ENCODE data around the gene RAMP3. TPM values are rescaled to one million over a fixed set of nuclear protein-coding genes. Genes with fewer than 3 reads are reported as not detected.
A peak's percentile ranks its signal among the peaks of the same experiment; 100 is the strongest.

RAMP3 gene
- total and polyA plus RNA-seq, 4 donors, result 8.9 to 12.4 (median 10.3) TPM

DNA sequence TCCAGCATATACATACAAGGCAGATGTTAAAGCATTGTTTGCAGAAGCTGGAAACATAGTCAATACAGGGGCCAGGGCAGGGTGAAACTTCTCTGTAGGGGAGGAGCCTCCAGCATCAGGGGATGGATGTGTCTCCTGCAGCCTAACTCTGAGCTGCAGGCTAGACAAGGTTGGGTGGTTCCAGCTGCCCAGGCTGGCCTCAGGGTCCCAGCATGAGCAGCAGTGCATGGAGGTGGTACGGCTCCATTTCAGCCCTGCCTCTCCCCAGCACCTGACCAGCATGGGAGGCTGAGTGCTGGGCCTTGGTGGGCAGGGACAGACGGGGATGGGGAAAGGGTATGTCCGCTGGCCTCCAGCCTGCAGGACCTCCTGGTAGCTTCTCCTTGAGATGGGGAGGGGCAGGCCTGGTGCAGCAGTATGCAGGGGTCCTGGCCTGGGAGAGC lies 38.7 kb upstream of the RAMP3 start:
- Histone ChIP-seq H3K9me3 (ENCODE audit: control insufficient read depth, insufficient read depth, low read length) (no peaks in the 10 kb centered on the region), H3K36me3 (ENCODE audit: control insufficient read depth, insufficient read depth, low read length) (no peaks in the 10 kb centered on the region), H3K4me3 (ENCODE audit: low read depth, low read length) (no peak overlapping the region), H3K4me1 (ENCODE audit: control insufficient read depth, insufficient read depth, low read length) (no peaks in the 10 kb centered on the region), H3K27me3 (ENCODE audit: control insufficient read depth, insufficient read depth, low read length) (peaks cover 4% of the 10 kb centered on the region), H3K27ac (ENCODE audit: low read depth, low read length) (no peak overlapping the region)
- DNase-seq (ENCODE audit: low read depth in 4 of 6, low spot score in 6 of 6), result no peak
- 81% methylated on average over 3 of the region's 3 CpGs for WGBS (ENCODE audit: insufficient coverage)

DNA sequence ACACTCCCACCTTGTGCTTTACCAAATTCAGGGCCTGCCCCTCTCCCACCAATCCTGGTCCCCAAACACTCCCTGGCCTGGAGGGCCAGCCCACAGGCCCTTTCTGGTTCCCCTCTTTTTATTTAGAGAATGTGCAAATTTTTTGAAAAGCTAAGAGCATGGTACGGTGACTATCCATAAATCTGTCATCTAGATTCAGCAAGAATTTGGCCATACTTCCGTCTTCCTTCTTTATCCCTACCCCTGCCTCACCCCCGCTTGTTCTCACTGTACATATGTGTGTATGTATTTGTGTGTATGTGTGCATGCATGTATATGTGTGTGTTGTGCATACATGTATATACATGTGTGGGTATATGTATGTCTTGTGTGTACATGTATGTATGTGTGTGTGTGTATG lies 38.0 kb upstream of the RAMP3 start:
- Histone ChIP-seq H3K27ac (ENCODE audit: low read depth, low read length) (no peak overlapping the region), H3K27me3 (ENCODE audit: control insufficient read depth, insufficient read depth, low read length) (peaks cover 4% of the 10 kb centered on the region), H3K4me1 (ENCODE audit: control insufficient read depth, insufficient read depth, low read length) (no peaks in the 10 kb centered on the region), H3K9me3 (ENCODE audit: control insufficient read depth, insufficient read depth, low read length) (no peaks in the 10 kb centered on the region), H3K36me3 (ENCODE audit: control insufficient read depth, insufficient read depth, low read length) (no peaks in the 10 kb centered on the region), H3K4me3 (ENCODE audit: low read depth, low read length) (no peak overlapping the region)
- DNase-seq (ENCODE audit: low read depth in 4 of 6, low spot score in 6 of 6), result no peak
- no CpG with 5 or more reads among the region's 3 CpGs for WGBS (ENCODE audit: insufficient coverage)

DNA sequence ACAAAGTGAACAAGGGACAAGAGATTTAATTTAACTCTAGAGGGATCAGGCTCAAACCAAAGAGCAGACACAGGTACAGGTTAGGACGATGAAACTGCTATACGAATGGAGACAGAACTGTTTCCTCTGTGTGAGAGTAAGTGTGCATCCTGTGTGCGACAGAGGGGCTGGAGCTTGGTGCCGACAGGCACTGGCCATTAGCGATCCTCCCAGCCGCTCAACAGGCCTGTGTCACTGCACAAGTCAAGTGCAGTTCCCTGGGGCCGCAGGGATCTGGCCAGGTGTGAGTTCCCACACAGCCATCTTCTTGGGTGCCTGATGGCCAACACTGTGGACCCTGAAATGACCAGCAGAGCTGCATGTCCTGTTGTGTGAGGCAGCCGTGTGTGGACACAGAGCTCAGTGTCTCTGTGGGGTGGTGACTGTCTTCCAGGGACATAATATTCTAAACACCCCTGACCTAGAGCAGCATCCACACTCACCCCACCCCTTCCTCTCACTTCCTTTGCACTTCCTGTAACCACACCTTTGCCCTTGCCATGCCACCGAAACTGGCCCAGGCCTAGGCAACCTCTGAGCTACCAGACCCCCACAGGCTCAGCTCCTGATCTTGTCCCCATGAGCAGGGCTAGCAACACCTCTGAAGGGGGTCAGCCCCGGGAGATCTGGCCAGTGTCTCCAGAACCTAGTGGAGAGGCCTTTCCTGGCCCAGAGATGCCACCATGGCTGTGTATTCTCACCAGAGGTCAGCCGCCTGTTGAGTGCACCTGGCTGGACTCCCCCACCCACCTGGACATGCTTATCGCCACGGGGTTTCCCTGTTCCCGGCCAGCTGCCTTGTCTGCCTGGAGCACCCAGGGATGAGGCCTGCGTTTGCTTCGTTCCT lies 34.4 kb upstream of the RAMP3 start:
- H3K4me3 ChIP-seq (ENCODE audit: low read depth, low read length), result no peak overlapping the region
- WGBS (ENCODE audit: insufficient coverage), result 79% methylated on average over 16 of the region's 16 CpGs
- no peak overlapping the region for H3K27ac ChIP-seq (ENCODE audit: low read depth, low read length)
- H3K4me1 ChIP-seq (ENCODE audit: control insufficient read depth, insufficient read depth, low read length), result peaks cover 12% of the 10 kb centered on the region
- no peaks in the 10 kb centered on the region for H3K27me3 ChIP-seq (ENCODE audit: control insufficient read depth, insufficient read depth, low read length)
- no peaks in the 10 kb centered on the region for H3K36me3 ChIP-seq (ENCODE audit: control insufficient read depth, insufficient read depth, low read length)
- no peaks in the 10 kb centered on the region for H3K9me3 ChIP-seq (ENCODE audit: control insufficient read depth, insufficient read depth, low read length)
- DNase-seq (ENCODE audit: low read depth in 4 of 6, low spot score in 6 of 6), result no peak

DNA sequence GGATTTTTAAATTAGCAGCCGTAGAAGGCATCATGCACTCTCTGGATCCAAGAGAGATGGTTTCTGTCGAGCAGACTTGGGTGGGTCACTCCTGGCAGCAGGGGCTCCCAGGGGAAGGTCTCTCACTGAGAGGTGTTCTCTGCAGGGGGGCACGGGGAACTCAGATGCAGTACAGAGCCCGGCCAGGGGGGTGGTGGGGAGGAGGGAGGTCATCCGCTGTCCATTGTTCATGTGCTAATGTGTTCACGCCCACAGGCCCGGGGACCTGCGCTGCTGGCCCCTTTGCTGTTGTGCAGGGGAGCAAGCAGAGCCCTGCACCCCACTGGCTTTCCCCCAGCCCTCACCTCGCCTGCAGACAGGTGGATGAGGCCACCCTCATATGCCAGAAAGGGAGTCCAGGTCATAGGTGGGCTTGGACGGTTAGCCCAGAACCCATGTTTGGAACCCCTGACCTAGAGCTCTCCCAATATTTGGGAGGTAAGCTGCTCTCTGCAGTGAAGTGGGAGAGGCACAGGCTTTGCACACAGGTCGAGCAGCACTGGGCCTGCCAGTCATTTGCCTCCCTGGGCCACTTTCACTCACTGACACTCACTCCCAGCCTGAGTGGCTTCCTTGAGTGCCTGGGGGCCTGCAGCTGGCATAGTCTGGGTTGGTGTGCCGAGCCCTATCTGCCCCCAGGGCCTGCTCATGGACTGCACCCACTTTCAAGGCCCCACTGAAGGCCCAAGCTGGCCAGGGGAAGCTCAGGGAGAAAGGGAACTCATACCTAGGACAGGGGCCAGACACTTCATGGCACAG lies 33.5 kb upstream of the RAMP3 start:
- Histone ChIP-seq H3K27ac (ENCODE audit: low read depth, low read length) (no peak overlapping the region), H3K36me3 (ENCODE audit: control insufficient read depth, insufficient read depth, low read length) (no peaks in the 10 kb centered on the region), H3K4me1 (ENCODE audit: control insufficient read depth, insufficient read depth, low read length) (peaks cover 12% of the 10 kb centered on the region), H3K9me3 (ENCODE audit: control insufficient read depth, insufficient read depth, low read length) (no peaks in the 10 kb centered on the region), H3K4me3 (ENCODE audit: low read depth, low read length) (no peak overlapping the region), H3K27me3 (ENCODE audit: control insufficient read depth, insufficient read depth, low read length) (no peaks in the 10 kb centered on the region)
- DNase-seq (ENCODE audit: low read depth in 4 of 6, low spot score in 6 of 6), result no peak
- 45% methylated on average over 10 of the region's 12 CpGs for WGBS (ENCODE audit: insufficient coverage)

- H3K4me1 ChIP-seq (ENCODE audit: control insufficient read depth, insufficient read depth, low read length), result peaks cover 12% of the 10 kb centered on the region
- peak in 1 of 6 donors; percentile 19 for DNase-seq (ENCODE audit: low read depth in 4 of 6, low spot score in 6 of 6)
- no peak overlapping the region for H3K27ac ChIP-seq (ENCODE audit: low read depth, low read length)
- no peaks in the 10 kb centered on the region for H3K9me3 ChIP-seq (ENCODE audit: control insufficient read depth, insufficient read depth, low read length)
- no peaks in the 10 kb centered on the region for H3K36me3 ChIP-seq (ENCODE audit: control insufficient read depth, insufficient read depth, low read length)
- WGBS (ENCODE audit: insufficient coverage), result 91% methylated on average over 7 of the region's 11 CpGs
- H3K27me3 ChIP-seq (ENCODE audit: control insufficient read depth, insufficient read depth, low read length), result no peaks in the 10 kb centered on the region
- H3K4me3 ChIP-seq (ENCODE audit: low read depth, low read length), result no peak overlapping the region
These were observed 32.2 kb upstream of the RAMP3 start for GRCh38 chr7:45125193-45125904.

- 66% methylated on average over 6 of the region's 6 CpGs for WGBS (ENCODE audit: insufficient coverage)
These were observed 31.4 kb upstream of the RAMP3 start for GRCh38 chr7:45126201-45126600.

DNA sequence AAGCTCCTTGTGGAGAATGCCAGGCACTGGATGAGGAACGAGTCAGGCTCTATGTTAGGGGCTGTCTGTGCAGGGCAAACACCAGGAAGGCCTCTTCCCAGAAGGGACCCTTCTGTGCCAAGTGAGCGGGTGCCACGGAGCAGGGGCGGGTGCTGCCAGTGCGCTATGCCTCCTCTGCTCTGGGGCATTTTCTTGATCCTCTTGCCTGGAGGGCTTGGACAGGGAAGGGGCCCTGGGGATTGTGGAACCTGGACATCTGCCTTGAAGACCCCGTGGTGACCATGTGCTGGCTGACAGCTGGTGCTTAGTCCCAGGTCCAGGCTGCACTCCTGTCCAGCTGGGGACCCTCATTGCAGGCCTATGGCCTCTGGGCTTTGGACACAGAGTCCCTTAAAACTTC lies 30.7 kb upstream of the RAMP3 start:
- Histone ChIP-seq H3K36me3 (ENCODE audit: control insufficient read depth, insufficient read depth, low read length) (no peaks in the 10 kb centered on the region), H3K27me3 (ENCODE audit: control insufficient read depth, insufficient read depth, low read length) (no peaks in the 10 kb centered on the region), H3K9me3 (ENCODE audit: control insufficient read depth, insufficient read depth, low read length) (no peaks in the 10 kb centered on the region), H3K4me1 (ENCODE audit: control insufficient read depth, insufficient read depth, low read length) (peaks cover 12% of the 10 kb centered on the region), H3K4me3 (ENCODE audit: low read depth, low read length) (no peak overlapping the region), H3K27ac (ENCODE audit: low read depth, low read length) (no peak overlapping the region)
- DNase-seq (ENCODE audit: low read depth in 4 of 6, low spot score in 6 of 6), result no peak
- WGBS (ENCODE audit: insufficient coverage), result 79% methylated on average over 6 of the region's 6 CpGs

More at GRCh38 chr7:45126201-45126600, 31.4 kb upstream of the RAMP3 start:
- Histone ChIP-seq H3K4me1 (ENCODE audit: control insufficient read depth, insufficient read depth, low read length) (peaks cover 12% of the 10 kb centered on the region), H3K36me3 (ENCODE audit: control insufficient read depth, insufficient read depth, low read length) (no peaks in the 10 kb centered on the region), H3K27me3 (ENCODE audit: control insufficient read depth, insufficient read depth, low read length) (no peaks in the 10 kb centered on the region), H3K27ac (ENCODE audit: low read depth, low read length) (no peak overlapping the region), H3K9me3 (ENCODE audit: control insufficient read depth, insufficient read depth, low read length) (no peaks in the 10 kb centered on the region), H3K4me3 (ENCODE audit: low read depth, low read length) (no peak overlapping the region)
- no peak for DNase-seq (ENCODE audit: low read depth in 4 of 6, low spot score in 6 of 6)

DNA sequence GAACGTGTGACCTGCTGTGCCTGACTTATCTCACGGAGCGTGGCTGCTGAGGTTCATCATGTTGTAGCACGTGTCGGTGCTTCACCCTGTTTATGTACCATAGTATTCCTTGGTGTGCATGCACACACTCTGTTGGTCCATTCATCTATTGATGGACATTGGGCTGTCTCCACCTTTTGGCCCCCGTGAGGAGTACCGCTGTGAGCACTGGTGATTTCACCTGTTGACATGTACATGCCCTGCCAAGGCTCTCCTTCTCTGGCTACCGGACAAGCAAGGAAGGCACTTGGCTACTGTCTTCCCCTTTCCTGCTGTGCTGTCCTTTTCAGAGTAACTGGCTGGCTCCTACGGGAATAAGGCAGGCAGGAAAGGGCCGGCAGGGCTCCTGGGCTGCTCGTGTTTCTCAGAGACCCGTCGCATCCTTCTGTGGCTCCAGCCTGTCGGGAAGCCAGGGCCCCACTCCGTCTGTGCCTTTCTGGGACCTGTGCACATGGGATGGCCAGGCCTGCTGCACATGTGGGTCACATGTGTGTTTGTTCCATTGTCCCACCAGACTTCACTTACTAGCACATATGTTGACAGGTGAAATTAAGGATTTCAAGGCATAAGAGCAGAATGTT lies 28.3 kb upstream of the RAMP3 start:
- no peak overlapping the region for H3K4me3 ChIP-seq (ENCODE audit: low read depth, low read length)
- no peak overlapping the region for H3K27ac ChIP-seq (ENCODE audit: low read depth, low read length)
- WGBS (ENCODE audit: insufficient coverage), result 77% methylated on average over 15 of the region's 15 CpGs
- no peak for DNase-seq (ENCODE audit: low read depth in 4 of 6, low spot score in 6 of 6)
- H3K27me3 ChIP-seq (ENCODE audit: control insufficient read depth, insufficient read depth, low read length), result no peaks in the 10 kb centered on the region
- no peaks in the 10 kb centered on the region for H3K9me3 ChIP-seq (ENCODE audit: control insufficient read depth, insufficient read depth, low read length)
- no peaks in the 10 kb centered on the region for H3K36me3 ChIP-seq (ENCODE audit: control insufficient read depth, insufficient read depth, low read length)
- peaks cover 12% of the 10 kb centered on the region for H3K4me1 ChIP-seq (ENCODE audit: control insufficient read depth, insufficient read depth, low read length)

DNA sequence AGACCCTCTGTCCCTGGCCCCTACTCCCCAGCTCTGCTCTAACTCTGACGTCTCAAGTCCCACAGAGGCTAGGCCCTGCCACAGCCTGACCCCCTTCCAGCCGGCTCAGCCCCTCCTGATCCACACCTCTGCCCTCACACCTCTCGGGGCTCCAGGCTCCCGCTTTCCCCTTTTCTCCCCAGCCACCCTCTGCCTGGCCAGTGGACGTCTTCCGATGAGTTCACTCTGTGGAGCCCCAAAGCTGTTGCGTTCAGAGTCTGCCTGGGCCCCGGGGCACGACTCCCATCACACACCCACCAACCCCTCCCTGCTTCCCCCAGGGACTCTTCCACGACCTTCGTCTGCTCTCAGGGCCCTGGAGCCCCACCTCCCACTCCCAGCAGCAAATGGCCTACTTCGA lies 27.7 kb upstream of the RAMP3 start:
- Histone ChIP-seq H3K9me3 (ENCODE audit: control insufficient read depth, insufficient read depth, low read length) (no peaks in the 10 kb centered on the region), H3K4me1 (ENCODE audit: control insufficient read depth, insufficient read depth, low read length) (peaks cover 12% of the 10 kb centered on the region), H3K27me3 (ENCODE audit: control insufficient read depth, insufficient read depth, low read length) (no peaks in the 10 kb centered on the region), H3K27ac (ENCODE audit: low read depth, low read length) (no peak overlapping the region), H3K36me3 (ENCODE audit: control insufficient read depth, insufficient read depth, low read length) (no peaks in the 10 kb centered on the region), H3K4me3 (ENCODE audit: low read depth, low read length) (no peak overlapping the region)
- DNase-seq (ENCODE audit: low read depth in 4 of 6, low spot score in 6 of 6), result no peak
- WGBS (ENCODE audit: insufficient coverage), result 69% methylated on average over 12 of the region's 12 CpGs
